Stimulated activated CD4-positive, alpha-beta T cell treated with anti-CD3 and anti-CD28 coated beads, Interleukin-12 subunit alpha, Interleukin-12 subunit beta, amount 100 ng/mL, for 48 hours (primary cell): Measurements from ENCODE around the gene RGS16.

ENCODE experiments used
- DNase-seq, 3 donors: peaks; one replicate each; pipeline ENCODE4 v3.0.0-alpha.2; 2020; ENCODE audit warnings: low read depth in 2 of 3, low spot score in 1 of 3

The RGS16 gene

DNA sequence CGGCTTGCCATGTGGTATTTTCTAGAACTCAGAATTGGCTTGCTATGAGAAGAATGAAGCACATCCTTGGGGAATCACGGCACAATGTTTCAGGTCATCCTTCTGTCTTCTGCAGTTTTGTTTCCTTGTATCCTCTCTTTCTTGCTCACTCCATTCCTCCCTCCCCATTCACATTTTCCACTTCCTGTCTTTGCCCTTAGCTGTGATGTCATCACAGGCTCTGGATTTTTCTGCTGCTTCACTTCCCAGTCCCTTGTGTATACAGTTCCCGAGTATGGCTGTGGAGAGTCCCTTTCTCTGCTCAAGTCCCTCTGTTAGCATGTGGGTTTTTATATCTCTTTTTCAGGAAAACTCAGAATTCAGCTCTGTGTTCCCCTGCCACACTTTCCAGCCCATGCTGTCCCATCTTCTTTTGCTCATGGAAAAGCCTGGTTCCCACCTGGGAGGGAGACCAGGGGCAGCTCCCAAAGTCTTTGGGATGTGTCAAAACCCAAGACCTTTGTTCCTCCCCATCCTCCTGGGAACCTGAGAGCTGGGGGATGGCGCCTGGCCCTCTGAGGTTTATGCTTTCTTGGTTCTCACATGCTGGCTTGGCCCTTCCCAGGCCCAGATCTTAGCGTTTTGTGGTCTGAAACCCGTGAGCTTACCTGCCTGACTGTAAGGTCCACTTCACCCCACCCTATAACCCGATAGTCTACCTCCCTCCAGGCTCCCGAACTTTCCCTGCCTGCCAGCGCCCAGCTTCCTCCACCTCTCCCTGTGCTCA lies 4.8 kb upstream of the RGS16 start:
- DNase-seq: no peak

DNA sequence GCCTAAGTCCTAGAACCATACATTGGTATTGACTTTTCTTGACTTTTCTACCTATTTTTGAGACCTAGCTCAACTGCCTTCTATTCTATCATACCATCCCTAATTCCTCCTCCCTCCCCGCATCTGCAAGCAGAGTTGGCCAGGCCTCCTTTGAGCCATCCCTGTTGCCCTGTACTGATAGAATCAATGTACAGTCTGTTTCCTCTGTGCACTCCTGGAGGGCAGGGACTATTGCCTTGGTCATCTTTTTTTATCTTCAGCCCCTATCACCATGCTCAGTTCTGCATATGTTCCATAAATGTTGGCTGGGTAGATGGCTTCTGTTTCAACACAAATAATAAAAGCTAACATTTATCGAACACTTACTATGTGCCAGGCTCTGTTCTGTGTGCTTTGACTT lies 4.0 kb upstream of the RGS16 start:
- DNase-seq: no peak

GRCh38 chr1:182607566-182607965 lies 3.4 kb upstream of the RGS16 start:
- DNase-seq: no peak

DNA sequence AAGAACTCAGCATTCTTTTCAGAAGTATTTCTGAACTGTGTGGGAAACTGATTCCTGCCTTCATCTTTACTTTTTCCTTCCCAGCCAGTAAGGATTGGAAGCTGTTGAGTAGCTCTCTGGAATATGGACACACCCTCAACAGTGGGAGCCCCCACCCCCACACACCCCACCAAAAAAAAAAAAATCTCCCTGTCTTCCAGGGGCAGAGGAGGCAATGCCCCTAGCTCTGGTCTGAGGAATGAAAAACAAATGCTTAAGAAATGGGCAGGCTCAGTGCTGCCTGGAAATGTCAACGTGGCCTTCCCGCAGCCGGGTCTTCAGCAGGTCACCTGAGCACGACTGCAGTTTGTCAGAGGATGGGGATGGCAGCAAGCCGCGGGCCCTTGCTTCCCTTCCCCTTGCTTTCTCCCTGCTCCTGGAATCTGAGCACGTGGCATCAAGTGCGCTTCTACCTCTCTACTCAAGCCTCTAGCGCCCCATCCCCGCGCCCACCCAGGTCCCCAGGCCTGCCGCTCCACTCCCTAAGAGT lies 479 bp downstream of the RGS16 start:
- no peak for DNase-seq

- no peak for DNase-seq
These were observed 1.1 kb downstream of the RGS16 start for GRCh38 chr1:182602935-182603645.

- no peak for DNase-seq
These were observed 2.3 kb downstream of the RGS16 start for GRCh38 chr1:182601913-182602312.

- peak in 1 of 3 donors; percentile 75 for DNase-seq
These were observed 2.8 kb downstream of the RGS16 start for GRCh38 chr1:182601416-182601786.

DNA sequence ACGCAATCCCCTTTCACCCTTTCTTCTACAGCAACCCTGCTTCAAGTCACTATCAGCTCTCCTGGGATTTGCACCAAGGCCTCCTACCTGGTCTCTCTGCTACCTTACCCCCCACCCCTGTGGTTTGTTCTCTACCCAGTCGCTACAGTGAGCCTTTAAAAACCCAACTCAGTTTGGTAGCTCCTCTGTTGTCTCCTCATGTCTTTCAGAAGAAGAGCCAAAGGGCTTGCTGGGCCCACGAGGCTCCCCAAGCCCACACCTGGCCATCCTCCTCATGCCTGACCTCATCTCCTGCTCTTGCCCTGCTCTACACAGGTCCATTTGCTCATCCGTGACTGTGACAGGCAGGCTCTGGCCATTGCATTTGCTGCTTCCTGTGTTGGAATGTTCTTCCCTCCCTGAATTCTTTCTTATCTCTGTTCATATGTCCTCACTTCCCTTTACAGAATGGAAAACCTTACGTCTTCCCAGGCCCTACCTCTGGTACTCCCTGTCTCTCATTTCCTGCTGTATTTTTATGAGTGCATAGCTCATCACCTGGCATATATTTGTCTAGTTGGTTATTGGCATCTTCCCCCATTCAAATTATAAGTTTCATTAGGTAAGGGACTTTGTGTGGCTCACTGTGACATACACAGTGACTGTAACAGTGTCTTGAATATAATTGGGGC lies 3.3 kb downstream of the RGS16 start:
- DNase-seq: no peak

DNA sequence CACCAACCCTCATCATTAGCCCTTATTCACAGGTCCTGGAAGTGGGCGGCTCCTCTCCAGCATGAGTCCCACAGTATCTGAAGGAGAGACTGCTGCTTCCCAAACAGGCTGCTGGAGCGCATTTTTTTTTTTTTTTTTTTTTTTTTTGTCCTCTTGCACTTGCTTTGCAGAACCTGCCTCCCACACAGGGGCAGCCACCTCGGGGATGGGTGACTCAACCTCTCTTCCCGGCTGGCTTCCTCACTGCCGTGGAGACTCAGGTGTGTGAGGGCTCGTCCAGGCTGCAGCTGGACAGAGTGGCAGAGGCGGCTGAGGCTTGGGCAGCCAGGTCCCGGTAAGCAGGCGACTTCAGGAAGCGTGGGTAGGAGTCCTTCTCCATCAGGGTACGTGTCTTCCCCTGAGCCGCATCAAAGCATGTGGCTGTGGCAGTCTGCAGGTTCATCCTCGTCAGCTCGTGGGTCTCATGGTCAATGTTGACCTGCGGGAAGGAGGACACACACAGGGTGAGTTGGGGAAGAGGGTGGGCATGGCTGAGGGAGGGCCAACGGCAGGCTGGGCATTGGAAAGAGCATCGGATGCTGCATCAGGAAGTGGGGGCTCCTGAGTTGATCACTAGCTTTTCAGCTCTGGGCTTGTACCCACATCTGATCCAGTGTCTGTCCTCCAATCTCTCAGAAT lies 4.0 kb downstream of the RGS16 start:
- DNase-seq: no peak

DNA sequence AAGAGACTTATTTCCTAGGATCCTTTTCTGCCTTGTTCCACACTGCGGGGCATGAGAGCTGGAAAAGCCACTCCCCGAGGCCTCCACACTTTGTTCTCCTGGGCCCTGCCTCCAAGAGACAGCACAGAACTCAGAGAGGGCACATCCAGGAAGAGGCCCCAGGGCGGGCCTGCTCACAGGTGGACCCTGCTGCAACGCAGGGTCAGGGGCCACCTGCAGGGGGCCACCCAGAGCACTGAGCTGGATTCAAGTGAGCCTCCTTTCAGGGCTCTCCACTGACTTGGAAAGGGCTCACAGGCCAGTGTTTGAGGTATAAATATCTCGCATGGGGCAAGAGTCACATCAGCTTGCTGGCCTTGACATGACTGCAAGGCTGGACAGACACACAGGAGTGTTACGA lies 4.8 kb downstream of the RGS16 start:
- DNase-seq: no peak

- DNase-seq: no peak
These were observed 5.9 kb downstream of the RGS16 start for GRCh38 chr1:182598296-182598695.

DNA sequence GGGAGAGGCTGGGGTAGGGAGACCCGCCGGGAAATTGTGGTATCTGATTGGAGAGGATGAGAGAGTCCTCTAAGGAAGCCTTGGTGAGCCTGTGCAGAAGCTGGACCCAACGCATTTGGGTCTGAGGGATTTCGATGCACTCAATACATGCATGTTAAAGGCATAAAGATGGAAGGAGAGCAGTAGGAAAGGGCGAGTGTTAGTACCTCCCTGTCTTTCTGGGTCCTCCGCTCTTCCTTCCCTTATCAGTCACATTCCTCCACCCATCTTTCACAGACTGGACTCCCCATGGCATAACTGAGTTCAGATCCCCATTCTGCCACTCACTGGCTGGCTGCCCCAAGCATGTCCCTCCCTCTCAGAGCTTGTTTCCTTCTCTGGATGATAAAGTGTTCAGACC lies 7.3 kb downstream of the RGS16 start:
- DNase-seq: no peak

DNA sequence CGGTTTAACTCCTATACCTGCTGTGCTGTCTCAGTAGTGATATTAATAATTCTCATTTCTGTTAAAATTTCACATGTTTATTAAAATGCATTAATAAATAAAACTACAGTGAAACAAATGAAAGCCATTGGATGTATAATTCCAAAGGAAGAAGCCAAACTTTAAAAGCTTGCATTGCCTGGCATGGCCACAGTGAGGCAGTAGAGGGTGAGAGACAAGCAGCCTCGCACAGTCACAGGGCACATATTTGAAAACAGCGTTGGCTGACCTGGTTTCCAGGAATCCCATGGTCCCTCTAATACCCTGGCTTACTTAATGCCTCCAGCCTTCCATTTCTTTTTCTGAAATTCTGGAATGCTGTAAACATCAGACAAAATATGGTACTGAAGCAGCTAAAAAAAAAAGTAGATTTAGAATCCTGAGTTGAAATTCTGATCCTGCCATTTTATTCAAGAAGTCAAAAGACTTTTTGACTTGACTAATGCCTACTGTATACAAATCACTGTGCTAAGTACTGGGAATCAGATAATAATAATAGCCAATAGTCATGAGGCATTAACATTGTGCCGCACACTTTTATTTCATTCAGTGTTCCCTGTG lies 8.4 kb downstream of the RGS16 start:
- peak in 2 of 3 donors; percentile 61 to 71 for DNase-seq

DNA sequence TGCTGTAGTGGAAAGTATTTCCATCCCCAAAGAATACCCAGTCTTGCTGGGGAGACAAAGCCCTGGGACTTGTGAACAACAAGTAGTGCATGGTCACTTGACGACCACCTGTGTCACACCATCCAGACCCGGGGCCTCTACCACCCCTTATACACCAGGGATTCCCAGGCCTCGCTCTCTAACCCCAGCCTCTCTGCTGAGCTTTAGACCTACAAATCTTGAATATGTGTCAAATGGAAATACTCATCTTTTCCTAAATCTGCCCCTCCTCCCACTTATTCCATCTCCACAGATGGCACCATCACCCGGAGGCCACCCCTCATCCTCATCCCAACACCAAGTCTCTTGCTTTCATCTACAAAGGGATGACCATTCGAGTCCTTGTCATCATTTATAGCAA lies 14.3 kb downstream of the RGS16 start:
- DNase-seq: no peak

DNA sequence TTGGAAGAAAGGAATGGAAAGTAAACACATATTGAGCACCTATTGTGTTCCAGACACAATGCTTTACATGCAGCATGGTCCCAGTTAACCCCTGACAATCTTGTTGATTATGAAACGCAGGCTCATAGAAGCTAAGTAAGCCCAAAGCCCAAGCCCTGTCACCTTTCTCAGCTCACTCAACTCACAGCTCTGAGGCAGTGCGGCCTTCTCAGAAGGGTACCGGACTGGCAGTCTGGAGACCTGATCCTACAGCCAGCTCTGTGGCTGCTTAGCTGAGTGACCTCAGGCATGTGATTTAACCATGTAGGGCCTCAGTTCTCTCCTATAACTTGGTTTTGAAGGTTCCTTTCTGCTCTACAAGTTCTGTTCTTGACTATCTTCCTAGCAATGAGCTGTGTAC lies 14.7 kb downstream of the RGS16 start:
- no peak for DNase-seq

DNA sequence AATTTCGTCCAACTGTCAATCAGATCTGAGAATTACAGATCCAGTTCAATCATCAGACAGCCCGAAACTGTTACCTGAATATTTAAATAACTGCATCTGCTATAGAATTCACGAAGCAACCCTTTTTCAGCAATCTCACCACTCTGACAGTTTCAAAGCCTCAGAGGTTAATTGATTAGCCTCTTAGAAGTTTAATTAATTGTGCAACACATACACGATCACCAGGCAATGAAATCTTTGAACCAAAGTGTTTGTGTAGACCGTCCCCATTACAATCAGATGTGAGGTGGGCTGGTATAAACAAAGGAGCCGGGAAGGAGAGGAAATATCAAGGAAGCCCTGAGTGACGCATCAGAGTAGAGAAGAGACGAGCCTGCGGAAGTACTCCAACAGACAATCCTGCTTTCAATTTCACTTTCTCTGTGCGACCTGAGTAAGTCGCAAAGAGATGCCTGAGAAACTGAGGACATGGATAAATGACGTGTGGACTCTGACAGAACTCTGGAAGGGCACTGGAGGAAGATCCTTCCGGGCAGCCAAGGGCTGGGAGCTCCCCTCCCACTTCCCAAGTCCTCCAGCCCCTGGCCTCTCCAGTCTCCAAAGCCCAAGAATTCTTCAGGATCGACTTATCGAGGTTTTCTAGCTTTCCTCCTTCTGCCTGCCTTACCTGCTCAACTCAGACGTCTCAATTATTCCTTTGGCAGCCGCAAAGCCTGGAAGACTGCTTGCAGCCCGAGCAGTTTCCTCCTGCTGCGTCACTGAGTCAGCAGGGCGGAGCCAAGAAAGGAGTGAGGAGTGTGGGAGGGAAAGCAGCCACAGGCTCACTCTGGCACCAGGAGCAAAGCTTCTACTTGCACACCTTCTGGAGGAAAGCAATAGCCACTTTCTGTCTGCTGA lies 15.4 kb downstream of the RGS16 start, which contains the start of gene RNASEL:
RNASEL (minus strand) TSS at position 757 of the 897 bp plus-strand sequence. CDS start 2,450 bp downstream, outside the sequence.
- DNase-seq: peak in 2 of 3 donors; percentile 48 to 59

- no peak for DNase-seq
These were observed 16.3 kb downstream of the RGS16 start for GRCh38 chr1:182587666-182588499.

DNA sequence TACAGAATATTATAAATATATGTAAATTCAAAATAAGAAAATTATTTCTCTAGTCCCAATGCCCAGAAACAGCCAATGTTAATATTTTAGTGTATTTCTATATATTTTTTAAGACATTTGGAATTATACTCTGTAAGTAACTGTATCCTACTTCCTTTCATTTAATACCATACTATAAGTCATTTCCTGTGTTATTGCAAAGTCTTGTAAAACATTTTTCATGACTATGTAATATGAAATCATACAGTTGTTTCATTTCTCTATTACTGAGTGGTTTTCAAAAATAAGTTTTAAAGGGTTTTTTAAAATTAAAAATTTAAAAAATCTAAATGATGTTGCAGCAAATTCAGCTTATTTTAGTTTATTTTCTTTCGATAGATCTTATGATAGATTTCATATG lies 17.1 kb downstream of the RGS16 start:
- no peak for DNase-seq

- DNase-seq: no peak
These were observed 17.8 kb downstream of the RGS16 start for GRCh38 chr1:182586380-182586779.
